ENCODE measurements around the gene GOLGA8N.
"Not testable (repeated sequence)": the region's sequence is repeated elsewhere in the genome, so short reads cannot be mapped to it uniquely, and the experiment has no call there.

DNA sequence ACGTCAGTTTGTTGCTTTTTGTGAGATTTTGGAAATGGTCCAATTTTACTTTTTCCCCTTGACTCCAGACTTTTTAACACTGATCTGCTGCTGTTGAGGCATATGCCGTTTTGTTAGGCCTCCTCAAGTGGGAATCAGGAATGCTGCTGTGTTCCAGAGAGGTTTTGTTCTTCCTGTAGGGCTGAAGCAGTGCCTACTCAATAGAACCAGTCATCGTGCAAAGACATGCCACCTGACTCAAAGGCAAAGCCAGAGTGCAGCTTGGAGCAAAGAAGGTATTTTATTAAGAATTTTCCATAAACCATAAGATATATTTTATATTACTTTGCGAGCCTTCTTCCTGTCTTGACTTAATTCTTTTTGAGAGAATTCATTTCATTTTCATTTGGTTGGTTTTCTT, 7.4 kb upstream of the GOLGA8N start:
- TF ChIP-seq, protein P1, sequence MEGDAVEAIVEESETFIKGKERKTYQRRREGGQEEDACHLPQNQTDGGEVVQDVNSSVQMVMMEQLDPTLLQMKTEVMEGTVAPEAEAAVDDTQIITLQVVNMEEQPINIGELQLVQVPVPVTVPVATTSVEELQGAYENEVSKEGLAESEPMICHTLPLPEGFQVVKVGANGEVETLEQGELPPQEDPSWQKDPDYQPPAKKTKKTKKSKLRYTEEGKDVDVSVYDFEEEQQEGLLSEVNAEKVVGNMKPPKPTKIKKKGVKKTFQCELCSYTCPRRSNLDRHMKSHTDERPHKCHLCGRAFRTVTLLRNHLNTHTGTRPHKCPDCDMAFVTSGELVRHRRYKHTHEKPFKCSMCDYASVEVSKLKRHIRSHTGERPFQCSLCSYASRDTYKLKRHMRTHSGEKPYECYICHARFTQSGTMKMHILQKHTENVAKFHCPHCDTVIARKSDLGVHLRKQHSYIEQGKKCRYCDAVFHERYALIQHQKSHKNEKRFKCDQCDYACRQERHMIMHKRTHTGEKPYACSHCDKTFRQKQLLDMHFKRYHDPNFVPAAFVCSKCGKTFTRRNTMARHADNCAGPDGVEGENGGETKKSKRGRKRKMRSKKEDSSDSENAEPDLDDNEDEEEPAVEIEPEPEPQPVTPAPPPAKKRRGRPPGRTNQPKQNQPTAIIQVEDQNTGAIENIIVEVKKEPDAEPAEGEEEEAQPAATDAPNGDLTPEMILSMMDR (IDR thresholded peaks at IDR 0.05) = not testable (repeated sequence)
- TF ChIP-seq POLR2A (IDR thresholded peaks at IDR 0.05); POLR2AphosphoS5 (IDR thresholded peaks at IDR 0.05; ENCODE audit: insufficient read depth in 1 of 2, low read depth in 1 of 2): not testable (repeated sequence)

All from vagina (tissue), 2 donors.